GM23248 (cell line): ENCODE data around the gene SOD1.

Source experiments
- EZH2 ChIP-seq: fragments of 200-600 bp; sonication (generic); IDR thresholded peaks from 2 replicates; pipeline ENCODE4 v1.6.1; 2018; ENCODE audit warnings: antibody characterized with exemption, mild to moderate bottlenecking; ENCODE audit not compliant: insufficient read depth, poor library complexity, severe bottlenecking
- EZH2phosphoT487 ChIP-seq: fragments of 200-600 bp; sonication (generic); IDR thresholded peaks from 2 replicates; pipeline ENCODE4 v1.6.1; 2018; ENCODE audit warnings: antibody characterized with exemption, moderate library complexity, mild to moderate bottlenecking, low read depth; ENCODE audit not compliant: insufficient read depth

- no peak for TF ChIP-seq EZH2phosphoT487
- no peak for TF ChIP-seq EZH2
Measured at GRCh38 chr21:31663584-31664249, 4.2 kb downstream of the SOD1 start.
